Measurements from ENCODE around the gene FAM83D.
"Not testable (repeated sequence)": the region's sequence is repeated elsewhere in the genome, so short reads cannot be mapped to it uniquely, and the experiment has no call there.

FAM83D gene

DNA sequence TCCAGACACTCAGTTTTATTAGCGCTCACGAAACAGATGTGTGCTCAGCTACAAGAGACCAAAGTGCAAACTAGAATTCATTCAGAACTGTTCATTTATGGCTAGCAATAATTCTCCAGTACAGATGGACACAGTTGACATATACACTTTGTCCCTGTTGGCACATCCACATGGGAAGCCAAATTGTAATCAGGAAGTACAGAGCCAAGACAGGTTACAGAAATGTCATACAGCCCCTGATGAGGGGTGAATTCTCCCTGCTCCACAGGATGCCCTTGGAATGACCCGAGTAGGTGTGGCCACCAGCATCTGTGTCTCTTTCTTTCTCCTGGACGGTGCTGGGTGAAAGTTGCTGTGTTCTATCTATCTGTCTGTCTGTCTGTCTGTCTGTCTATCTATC lies 43.5 kb downstream of the FAM83D start:
- DNase-seq = no peak

DNA sequence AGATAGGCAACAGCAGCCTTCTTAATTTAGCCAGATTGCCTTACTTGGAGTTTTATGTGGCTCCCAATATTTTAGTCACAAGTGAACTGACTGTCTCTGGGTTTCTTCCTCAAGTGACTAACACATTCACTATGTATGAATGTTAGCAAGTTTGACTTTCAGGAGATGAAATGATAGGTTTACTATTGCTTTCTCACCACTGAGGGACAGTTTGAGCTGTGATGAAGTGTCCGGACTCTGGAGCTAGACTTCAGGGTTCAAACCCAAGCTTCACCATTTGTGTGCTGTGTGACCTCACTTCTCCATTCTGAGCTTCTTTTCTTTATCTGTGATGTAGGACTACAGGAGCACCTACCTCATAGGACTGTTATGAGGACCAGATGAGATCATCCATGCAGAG lies 44.1 kb downstream of the FAM83D start:
- DNase-seq = no peak

DNA sequence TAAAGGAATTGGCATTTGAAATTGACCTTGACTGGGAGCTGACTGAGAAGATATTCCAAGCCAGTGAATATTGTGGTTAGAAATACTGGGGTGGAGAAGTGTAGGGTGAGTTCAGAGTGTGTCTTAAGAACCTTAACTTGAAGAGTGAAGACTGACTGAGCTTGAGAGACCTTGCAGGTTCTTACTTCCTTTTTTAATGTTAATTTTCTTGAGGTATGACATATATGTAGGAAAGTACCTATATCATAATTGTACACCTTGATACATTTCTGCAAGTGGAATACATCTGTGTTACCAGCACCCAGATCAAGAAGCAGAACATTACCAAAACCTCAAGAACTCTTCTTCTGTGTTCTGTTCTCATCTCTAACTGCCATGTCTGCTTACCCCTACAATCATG lies 46.9 kb downstream of the FAM83D start:
- DNase-seq = no peak

DNA sequence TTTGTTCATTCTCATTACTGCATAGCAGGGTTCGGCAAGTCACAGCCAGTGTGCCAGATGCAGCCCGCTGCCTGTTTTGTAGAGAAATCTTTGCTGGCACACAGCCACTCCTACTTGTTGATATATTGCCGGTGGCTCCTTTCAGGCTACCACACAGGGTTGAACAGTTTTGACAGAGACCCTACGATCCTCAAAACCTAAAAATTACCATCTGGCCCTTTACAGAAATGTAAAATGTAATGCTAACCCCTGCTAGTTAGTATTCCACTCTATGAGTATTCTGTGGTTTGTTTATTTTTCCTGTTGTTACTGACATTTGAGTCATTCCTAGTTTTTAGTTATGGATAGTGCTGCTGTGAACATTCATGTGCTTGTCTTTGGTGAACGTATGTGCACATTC lies 47.4 kb downstream of the FAM83D start:
- DNase-seq = no peak

DNA sequence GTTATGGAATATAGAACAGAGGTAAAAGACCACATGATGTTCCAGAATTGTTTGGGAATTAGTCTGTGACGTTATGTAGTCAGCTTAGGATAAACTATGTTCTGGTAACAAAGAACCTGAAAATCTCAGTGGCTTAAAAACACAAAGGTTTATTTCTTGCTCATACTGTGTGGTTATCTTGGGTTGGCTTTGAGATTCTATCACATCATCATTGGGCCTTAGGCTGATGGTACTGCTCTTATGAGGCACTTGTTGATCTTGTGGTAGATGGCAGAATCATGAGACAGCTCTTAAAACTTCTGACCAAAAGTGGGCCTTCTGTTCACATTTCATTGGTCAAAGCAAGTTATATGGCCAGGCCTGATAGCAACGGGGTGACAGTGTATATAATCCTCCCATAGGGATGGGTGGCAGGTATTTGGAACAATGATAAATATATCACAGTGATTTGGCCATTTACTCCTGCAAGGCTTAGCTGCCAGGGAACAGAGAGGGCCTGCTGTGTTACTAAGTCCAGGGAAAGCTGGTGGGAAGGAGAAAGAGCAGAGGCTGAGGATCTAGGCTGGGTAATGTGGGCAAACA lies 49.4 kb downstream of the FAM83D start:
- DNase-seq = no peak

DNA sequence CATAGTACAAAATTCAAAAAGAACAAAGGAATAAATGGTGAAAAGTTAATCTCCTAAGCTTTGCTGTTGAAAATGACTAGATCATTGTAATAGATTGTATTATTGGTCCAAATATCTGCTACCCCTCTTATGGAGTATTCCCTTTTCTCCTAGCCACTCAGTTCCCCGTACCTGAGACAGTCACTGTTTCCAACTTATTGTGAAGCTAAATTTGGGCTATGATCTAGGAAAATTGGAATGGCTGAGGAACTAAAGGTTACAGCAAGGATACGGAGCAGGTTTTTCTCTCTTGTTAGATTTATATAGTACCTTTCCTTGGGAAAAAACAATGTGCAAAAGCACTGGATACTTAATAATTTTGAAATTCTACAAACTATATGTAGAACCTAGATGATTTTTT lies 53.2 kb downstream of the FAM83D start:
- DNase-seq = no peak

DNA sequence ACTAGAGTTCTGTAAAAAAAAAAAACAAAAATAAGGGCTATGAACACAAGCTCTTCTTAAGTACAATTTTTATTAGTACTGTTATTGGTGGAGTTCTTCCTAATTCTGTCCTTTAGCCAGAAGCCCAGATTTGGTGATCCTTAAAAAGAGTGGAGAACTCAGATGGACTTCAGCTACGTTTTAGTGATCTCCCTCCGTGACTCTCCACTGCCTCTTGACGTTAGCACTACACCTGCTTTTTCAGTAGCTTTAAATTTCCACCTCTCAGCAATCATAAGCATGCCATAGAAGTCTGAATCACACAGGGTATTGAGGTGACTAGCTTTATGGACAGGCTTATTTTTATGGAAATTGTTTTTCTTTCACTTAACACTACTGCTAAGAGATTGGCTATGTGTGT lies 53.6 kb downstream of the FAM83D start:
- DNase-seq = no peak

DNA sequence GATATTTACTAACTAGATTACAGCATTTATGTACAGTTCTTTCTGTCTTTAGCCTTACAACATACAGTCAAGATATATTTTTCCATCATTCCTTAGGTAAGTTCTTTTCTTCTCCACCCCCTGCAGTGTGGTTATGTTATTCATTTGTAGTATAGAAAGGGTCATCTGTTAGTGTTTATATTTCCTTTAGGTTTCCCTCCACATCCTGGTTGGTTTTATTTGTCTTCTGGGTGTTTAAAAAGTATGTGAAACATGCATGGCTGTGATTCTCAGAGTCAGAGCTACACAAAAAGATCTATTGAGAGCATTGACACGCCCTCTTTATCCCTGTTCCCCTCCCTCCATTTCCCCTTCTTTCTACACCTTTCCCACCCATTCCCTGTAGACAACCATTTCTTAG lies 56.1 kb downstream of the FAM83D start:
- DNase-seq = no peak

DNA sequence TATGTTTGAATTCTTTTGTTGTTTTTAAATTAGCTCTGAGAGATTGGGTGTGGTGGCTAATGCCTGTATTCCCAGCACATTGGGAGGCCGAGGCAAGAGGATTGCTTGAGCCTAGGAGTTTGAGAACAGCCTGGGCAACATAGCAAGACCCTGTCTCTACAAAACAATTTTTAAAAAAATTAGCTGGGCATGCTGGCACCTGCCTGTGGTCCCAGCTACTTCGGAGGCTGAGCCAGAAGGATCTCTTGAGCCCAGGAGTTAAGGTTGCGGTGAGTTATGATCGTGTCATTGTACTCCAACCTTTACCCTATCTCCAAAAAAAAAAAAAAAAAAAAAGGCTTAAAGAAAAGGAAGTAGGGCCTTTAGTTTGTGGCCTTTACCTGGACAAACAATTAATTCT lies 58.8 kb downstream of the FAM83D start:
- DNase-seq = no peak

DNA sequence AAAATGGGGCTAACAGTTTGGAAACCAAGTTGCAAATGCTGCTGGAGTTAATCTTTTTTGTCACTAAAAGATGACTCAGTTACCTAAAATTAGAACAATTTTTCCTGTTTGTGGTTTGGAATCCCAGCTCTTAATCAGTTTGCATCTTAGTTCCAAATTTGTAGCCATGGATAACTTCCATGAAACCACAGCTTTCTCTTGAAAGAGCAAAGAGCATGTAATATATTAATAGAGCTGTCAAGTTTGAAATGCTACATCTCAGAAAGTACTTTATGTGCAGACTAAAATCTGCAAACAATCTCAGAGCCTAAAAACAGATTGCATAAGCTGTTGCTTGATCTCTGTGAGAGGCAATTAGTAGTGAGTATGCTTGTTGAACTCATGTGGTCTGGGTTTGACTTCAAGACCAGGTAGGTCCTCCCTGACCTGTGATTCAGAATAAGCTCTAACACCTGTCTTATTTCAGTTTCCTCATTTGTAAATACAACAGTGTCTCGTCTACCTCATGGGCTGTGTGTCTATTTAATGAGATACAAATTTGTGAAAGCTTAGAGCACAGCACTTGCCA lies 59.5 kb downstream of the FAM83D start:
- DNase-seq = no peak

DNA sequence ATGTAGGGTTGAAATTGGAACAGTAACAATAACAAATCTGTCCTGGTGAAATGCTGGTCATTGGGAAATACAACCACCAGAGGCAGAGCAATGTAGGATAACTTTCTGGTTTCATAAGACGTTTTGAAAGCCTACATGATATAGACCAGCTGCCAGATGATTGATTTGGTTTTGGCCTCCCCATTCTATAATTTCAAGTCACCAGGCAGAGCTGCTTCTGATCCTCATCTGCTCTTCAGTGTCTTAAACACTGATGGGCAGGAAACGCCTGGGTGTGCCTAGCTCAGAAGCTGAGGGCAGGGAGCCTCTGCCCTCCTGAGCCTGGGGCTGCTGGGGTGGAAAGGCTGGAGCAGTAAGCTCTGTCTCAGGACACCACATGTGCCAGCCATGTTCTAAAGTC lies 60.4 kb downstream of the FAM83D start:
- DNase-seq = no peak

DNA sequence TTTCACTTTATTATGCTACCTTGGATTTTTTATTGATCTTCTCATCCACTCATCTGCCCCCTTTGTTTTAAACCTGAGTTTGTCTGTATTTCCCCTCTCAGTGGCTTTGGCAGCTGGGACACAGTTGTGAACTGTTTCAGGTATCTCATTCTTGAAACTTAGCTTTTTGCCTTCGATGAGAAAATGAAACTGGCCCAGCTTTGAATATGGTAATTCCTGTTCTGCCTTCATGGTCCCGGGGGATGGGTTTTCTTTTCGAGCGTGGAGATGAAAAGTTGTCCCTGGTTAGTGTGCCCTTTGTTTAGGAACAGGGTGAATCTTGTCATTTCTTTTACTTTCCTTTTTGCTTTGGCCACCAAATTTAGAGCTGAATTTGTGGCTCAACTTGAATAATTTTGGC lies 61.6 kb downstream of the FAM83D start:
- DNase-seq = no peak

DNA sequence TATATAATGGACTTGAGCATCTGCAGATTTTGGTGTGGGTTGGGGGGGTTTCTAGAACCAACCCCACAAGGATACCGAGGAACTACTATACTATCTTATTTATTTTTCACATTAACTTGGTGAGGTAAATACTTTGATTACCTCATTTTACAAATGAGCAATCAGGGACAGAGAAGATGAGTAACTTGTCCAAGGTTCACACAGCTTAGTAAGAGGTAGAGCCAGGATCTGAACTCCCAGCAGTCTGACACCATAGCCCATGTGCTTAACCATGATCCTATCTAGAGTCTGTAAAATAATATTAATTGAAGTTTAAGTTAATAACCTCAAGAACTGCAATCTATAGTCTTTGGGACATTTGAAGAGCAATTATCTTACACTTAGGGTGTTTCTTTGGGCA lies 64.5 kb downstream of the FAM83D start:
- no peak for DNase-seq

DNA sequence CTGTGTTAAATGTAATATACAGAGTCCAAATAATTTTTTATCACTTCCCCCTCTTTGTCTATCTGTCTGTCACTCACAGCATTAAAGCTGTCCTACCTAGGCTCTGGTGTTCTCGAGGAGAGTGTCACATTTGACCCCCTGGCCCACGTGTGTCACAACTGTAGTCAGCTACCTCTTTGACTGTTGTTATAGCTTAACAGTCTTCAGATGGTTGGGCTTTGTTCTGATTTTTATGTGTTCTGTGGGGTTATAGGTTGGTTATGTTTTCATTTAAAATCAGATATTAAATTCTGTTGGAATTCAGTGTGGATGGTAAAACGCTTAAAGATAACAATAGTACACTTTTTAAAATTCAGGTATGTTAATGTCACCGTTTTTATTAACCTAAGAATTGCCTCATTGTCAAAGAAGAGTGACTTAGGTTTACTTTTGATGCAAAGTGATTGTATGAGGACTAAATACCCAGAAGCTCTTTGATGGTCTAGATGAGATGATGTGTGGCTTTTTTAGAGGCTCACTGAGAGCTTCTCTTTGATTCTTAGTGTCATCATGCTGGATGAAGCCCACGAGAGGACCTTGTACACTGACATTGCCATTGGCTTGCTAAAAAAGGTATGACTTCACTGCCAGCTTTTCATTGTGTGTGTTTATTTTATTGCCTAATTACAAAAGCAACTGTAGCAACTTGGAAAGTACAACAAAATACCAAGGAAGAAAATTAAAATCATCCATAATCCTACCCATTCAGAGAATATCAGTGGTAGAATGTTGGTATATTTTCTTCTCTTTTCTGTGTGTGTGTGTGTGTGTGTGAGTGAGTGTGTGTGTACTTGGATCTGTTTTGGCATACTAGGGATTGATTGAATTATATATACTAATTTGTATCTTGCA lies 65.8 kb downstream of the FAM83D start:
- DNase-seq = no peak

DNA sequence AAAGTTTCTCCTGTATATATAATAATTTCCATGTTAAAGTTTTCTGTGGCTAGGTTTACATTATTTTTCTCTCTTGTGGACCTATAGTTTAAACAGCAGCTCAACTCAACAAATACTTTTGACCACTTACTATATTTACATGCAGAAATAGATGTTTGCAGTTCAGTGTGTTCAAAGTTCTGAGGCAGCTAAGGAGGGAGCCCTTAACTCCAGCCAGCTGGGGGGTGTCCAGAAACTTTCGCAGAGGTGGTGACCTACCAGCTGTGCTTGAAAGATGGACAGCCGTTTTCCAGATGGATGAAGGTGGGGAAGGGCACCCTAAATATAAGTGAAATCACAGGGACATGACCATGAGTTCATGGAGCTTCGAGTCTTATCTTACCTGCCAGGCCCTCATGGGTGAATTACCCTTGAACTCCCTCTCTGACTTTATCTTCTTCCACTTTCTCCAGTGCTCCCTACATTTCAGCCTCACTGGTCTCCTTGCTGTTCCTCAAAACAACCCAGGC lies 69.4 kb downstream of the FAM83D start:
- DNase-seq = no peak

DNA sequence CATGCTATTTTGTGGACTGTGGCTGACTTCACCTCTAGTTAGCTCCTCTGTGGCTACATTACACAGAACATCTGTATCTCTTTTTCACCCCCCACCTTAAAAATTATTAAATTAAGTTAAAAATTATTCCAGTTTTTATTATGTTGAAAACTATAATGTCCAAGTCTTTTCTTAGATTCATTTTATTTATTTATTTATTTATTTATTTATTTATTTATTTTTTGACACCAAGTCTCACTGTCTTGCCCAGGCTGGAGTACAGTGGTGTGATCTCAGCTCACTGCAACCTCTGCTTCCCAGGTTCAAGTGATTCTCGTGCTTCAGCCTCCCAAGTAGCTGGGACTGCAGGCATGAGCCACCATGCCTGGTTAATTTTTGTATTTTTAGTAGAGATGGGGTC lies 70.6 kb downstream of the FAM83D start:
- not testable (repeated sequence) for DNase-seq

DNA sequence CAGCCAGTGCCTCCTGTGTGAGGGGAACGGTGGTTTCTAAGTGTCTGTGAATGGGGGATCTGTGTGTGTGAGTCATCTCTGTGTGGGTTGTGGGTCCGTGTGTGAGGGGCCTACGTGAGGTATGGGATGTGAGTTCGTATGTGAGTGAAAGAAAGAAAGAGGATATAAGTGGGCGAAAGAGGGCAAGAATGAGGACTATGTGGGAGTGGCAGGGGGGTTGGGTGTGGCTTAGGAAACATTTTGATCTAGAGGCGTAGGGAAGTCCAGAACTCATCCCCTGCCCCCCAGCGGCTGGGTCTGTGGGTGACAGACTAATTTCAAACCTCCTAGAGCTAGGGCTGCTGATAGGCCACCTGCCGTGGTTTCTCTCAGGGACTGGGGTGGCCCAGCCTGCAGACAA lies 71.4 kb downstream of the FAM83D start:
- DNase-seq = no peak

DNA sequence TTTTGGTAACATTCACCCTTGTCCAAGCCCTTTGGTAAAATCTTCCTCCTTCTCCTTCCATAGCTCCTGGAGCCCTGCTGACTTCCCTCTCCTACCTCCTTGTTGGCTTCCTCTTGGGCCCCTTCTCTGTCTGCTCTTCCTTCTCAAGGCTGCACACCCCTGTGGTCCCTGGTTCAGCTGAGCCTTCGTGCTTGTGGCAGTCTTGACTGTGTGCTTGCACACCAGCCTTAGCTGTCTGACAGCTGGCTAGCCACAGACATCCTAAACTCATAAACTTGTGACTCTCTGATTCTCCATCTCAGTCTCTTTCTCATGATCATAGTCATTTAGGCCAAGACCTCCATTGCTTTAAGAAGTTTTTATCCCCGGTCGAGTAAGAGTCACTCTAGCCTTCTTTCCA lies 73.0 kb downstream of the FAM83D start:
- no peak for DNase-seq

DNA sequence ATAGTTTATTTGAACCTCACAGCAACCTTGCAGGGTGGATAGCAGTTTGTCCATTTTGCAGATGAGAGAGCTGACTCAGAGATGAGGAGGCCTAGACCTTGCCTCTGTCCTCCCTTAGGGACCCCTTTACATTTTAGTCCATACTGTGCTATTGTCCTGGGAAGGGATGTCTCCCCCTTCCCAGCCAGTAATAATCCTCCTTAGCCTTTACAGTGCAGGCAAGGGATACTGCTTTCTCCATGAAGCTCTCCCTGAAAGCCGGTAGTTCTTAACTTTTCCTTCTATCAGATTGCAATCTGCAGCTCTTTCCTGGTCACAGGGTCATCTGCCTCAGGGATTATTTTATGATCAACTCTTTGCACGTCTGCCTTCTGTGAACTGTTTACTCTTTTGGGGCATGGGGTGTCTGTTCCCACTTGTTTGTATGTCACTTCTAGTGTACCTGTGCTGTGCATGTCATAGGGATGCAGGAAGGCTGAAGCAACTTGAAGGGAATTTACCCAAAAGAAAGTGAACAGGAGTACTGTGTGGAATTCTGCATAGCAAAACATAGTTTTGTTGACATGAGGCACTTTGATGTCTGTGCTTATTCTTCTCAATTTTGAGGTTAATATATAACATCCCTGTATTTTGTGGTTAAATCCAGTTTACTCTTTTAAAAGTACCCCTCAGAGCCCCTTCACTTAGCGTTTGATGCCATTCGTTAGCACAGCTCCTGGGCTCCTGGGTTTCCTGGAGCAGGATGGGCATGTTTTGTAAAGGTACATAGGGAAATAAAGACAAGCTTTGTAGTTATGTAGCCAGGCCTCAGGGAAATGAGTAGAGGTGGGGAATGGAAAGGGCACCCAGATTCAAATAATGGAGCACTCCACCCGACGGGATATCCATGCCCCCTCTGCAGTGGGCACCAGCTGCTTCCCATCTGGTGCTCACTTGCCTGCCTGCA lies 74.0 kb downstream of the FAM83D start:
- no peak for DNase-seq
